ENCODE data around the gene GSDME. TPM values are rescaled to one million over a fixed set of nuclear protein-coding genes. Genes with fewer than 3 reads are reported as not detected.

GSDME gene
- total RNA-seq, 1 experiment from 2014 or later = 7.6 TPM

DNA sequence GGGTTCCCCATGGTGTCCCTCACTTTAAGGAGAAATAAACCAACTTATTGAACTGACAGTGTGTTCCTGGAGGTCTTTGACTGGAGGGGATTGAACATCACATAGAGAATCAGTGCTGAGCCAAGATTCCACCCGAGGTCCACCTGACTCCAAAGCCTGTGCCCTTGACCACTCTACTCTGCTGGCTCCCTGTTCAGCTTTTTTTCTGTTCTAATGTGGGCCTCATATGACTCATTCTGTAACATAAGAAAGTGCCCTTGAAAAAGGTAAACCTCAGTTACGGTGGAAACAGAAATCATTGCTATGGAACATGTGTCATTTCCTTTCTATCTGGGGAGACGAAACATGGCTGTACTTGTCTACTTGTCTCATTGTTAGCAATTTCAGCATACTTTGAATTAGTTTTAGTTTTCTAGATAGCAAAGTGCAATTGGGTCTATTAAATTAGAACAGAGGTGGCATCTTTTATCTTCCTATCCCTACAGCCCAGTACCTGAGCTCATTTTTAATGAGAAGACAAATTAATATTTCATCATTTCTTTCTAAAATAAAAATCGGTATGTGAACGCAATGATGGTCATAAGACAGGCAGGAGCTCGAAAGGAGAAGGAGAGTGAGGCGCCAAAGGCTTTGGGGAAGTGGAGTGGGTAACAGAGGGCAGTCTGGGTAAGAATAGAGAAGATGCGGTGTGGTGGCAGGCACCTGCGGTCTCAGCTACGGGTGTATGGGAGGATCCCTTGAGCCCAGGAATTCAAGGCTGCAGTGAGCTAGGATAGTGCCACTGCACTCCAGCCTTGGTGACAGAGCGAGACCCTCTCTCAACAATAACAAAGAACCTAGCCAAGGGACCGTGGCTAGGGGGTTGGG lies 1.5 kb downstream of the GSDME start (continued):
- no peak for TF ChIP-seq SP1 (IDR thresholded peaks at IDR 0.05; ENCODE audit: low read depth)
- TF ChIP-seq, protein P1, sequence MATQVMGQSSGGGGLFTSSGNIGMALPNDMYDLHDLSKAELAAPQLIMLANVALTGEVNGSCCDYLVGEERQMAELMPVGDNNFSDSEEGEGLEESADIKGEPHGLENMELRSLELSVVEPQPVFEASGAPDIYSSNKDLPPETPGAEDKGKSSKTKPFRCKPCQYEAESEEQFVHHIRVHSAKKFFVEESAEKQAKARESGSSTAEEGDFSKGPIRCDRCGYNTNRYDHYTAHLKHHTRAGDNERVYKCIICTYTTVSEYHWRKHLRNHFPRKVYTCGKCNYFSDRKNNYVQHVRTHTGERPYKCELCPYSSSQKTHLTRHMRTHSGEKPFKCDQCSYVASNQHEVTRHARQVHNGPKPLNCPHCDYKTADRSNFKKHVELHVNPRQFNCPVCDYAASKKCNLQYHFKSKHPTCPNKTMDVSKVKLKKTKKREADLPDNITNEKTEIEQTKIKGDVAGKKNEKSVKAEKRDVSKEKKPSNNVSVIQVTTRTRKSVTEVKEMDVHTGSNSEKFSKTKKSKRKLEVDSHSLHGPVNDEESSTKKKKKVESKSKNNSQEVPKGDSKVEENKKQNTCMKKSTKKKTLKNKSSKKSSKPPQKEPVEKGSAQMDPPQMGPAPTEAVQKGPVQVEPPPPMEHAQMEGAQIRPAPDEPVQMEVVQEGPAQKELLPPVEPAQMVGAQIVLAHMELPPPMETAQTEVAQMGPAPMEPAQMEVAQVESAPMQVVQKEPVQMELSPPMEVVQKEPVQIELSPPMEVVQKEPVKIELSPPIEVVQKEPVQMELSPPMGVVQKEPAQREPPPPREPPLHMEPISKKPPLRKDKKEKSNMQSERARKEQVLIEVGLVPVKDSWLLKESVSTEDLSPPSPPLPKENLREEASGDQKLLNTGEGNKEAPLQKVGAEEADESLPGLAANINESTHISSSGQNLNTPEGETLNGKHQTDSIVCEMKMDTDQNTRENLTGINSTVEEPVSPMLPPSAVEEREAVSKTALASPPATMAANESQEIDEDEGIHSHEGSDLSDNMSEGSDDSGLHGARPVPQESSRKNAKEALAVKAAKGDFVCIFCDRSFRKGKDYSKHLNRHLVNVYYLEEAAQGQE (IDR thresholded peaks at IDR 0.05; ENCODE audit: low read depth) = no peak
- TF ChIP-seq EZH2phosphoT487 (IDR thresholded peaks at IDR 0.05; ENCODE audit: borderline replicate concordance) = no peak
- TF ChIP-seq SIN3A (IDR thresholded peaks at IDR 0.05; ENCODE audit: low read depth) = no peak
- TF ChIP-seq, protein P2, sequence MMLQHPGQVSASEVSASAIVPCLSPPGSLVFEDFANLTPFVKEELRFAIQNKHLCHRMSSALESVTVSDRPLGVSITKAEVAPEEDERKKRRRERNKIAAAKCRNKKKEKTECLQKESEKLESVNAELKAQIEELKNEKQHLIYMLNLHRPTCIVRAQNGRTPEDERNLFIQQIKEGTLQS (IDR thresholded peaks at IDR 0.05) = no peak

DNA sequence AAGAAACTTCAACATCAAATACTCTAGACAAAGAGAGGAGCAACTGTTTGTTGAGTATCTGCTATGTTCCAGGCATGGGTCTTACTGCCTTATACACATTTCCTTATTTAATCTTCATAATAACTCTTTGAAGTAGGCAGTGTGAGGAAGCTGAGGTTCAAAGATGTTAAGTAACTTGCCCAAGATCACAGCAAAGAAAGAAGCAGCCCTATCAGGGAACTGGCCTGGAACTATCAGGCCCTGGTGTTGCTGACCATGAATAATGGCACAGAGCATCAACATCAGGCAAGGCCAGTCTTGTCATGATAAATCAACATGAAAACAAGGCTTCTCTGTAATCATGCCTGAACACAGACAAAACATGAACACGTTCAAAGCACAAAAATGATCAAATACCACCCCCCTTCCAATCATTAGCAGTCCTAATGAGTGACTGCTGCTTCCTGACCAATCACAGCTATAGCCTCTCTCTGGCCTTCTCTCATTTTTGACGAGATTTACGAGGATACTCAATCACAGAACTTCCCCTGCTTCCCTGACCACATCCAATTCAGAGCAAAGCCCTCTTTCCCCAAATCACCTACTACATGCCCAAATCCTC lies 2.3 kb downstream of the GSDME start:
- Histone ChIP-seq H3K4me3 (replicated peaks in 1 of 2; ENCODE audit: low read depth in 1 of 2, low read length in 2 of 2) (no peak overlapping the region), H3K27me3 (ENCODE audit: insufficient read depth, low read length) (no peaks in the 10 kb centered on the region), H3K4me2 (ENCODE audit: low read length) (no peak overlapping the region), H3K9me2 (ENCODE audit: insufficient read depth) (no peaks in the 10 kb centered on the region), H3K79me2 (ENCODE audit: insufficient read depth, low read length) (no peaks in the 10 kb centered on the region), H3K36me3 (ENCODE audit: control insufficient read depth in 1 of 2, insufficient read depth in 2 of 2, low read length in 2 of 2) (no peaks in the 10 kb centered on the region), H2AFZ (ENCODE audit: low read depth, low read length, poor library complexity, severe bottlenecking) (no peak overlapping the region), H3K4me1 (ENCODE audit: control insufficient read depth in 1 of 2, insufficient read depth in 2 of 2, low read length in 2 of 2) (peaks cover 0 to 16% of the 10 kb centered on the region in 2 experiments; a peak in 2 of 4 replicates), H3K27ac (ENCODE audit: low read depth, low read length) (no peak overlapping the region), H4K20me1 (ENCODE audit: insufficient read depth) (no peaks in the 10 kb centered on the region), H3K9ac (ENCODE audit: low read length) (no peak overlapping the region), H3K9me3 (ENCODE audit: control insufficient read depth in 1 of 2, insufficient read depth in 1 of 2, low read depth in 1 of 2, low read length in 2 of 2) (no peaks in the 10 kb centered on the region)
- no TSS peak for BruUV-seq (replicated peaks)
- intact Hi-C loops (cut with micrococcal nuclease) = no loop called here
- no peak for DNase-seq (ENCODE audit: low read depth, low spot score)
- no peak for ATAC-seq
- RAD21 ChIA-PET (ENCODE audit: low non-redundant PET in 1 of 2, low total read pairs in 2 of 2, uncharacterized antibody in 2 of 2, unreplicated experiment in 2 of 2) = interaction anchor here in 1 of 2 experiments (0.6 kb wide), 1 partner anchor 57 kb away, joined by 5 read pairs; no protein-coding TSS in a partner anchor
- CTCF ChIA-PET = no interaction called here
- TF ChIP-seq POLR2AphosphoS5 (IDR thresholded peaks at IDR 0.05; ENCODE audit: low read depth, low read length) (no peak), EZH2 (IDR thresholded peaks at IDR 0.05) (no peak), FOSL1 (IDR thresholded peaks at IDR 0.05; ENCODE audit: low read depth) (no peak), CEBPB (IDR thresholded peaks at IDR 0.05; ENCODE audit: low read depth) (no peak), EGR1 (IDR thresholded peaks at IDR 0.05; ENCODE audit: low read depth) (no peak), CBX3 (IDR thresholded peaks at IDR 0.05; ENCODE audit: low read depth) (no peak), SRF (IDR thresholded peaks at IDR 0.05; ENCODE audit: low read depth) (no peak), ZFX (IDR thresholded peaks at IDR 0.05) (no peak)
- TF ChIP-seq, protein P2 (IDR thresholded peaks at IDR 0.05) = no peak
- POLR2A ChIA-PET = no interaction called here
